Dermis blood vessel endothelial cell (primary cell): ENCODE data around the gene SDK2. TPM values are rescaled to one million over a fixed set of nuclear protein-coding genes. Genes with fewer than 3 reads are reported as not detected.

Experiments used
- DNase-seq: peaks from one replicate; pipeline ENCODE4 v3.0.0; 2010
- total RNA-seq: library from RNA; depleted of rRNA; stranded (reverse); fragments of >200 nt; gene quantifications from 2 replicates; pipeline ENCODE4 v1.2.3, GENCODE V29; 2014

The SDK2 gene
- total RNA-seq, 1 donor from 2014 or later: not detected

- DNase-seq: no peak
Observed at GRCh38 chr17:73605444-73605843, 38.8 kb downstream of the SDK2 start.

- no peak for DNase-seq
Observed at GRCh38 chr17:73604476-73604875, 39.8 kb downstream of the SDK2 start.

DNA sequence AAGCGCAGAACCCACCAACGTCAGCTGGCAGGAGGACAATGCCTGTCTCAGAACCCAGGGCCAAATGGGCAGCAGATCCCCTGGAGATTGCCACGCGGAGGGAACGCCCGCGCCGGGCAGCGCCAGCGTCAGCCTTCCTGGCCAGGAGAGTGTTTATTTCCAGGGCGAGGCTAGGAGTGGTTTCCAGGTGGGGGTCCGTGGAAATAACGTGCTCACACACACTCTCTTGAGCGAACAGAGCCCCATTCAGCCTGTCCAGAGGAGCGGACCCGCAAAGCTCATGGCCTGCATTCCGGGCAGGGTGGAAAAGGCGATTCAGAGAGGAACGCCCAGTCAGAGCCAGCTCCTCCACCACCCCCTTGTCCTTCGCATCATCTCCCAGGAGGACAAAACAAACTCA, 40.3 kb downstream of the SDK2 start:
- no peak for DNase-seq

- no peak for DNase-seq
Observed at GRCh38 chr17:73600103-73600871, 44.0 kb downstream of the SDK2 start.

DNA sequence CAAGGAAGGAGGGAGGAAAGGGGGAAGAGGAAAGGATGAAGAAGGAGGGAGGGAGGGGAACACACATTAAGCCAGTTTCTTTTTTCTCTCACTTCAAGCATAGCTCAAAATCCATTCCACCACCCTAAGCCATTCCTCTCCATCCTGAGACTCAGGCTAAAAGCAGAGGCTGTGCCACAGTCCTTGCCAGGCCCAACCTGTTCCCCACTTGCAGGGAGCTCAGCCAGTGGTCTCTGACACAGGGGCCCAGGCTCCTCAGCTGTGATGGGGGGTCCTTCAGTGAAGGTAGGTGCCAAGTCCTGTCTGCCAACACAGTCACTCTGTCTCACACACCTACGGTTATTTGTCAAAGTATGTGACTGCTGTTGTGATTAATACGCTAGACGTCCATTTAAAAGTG, 44.6 kb downstream of the SDK2 start:
- no peak for DNase-seq

GRCh38 chr17:73598212-73598611, 46.0 kb downstream of the SDK2 start:
- DNase-seq: no peak

DNA sequence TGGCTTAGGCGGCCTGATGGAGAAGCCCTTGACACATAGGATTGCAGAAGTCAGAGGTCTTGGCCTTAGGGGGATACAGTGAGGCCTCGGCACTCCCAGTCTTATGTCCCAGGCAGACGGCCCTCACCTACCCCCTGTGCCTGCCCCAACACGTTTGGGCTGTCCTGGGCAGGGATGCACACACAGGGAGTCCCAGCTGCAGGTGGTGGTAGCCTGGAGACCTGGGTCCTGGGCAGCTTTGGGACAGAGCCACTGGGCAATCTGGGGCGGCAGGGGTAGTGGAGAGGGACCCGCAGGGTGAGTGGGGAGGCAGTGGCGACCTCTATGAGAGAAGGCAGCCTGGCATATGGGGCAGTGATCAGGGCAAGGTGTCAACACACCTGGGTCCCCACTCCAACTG, 48.3 kb downstream of the SDK2 start:
- DNase-seq: no peak

DNA sequence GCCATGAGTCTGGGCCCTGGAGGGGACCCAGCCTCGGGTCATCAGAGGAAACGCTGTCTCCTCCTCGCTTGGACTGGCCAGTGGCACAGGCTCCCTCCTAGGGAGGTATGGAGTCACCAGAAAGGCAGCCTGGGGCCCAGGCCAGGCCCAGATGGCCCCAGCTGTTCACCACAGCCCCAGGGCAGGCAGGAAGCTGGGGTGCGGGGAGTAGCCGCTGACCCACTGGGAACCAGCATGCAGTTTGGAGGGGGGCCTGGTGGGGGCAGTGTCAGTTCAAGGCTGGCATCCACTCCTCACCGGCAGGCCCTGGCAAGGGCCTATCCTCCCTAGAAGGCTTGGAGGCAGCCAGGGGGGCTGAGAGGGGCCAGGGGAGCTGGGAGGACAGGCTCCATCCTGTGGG, 48.8 kb downstream of the SDK2 start:
- no peak for DNase-seq

- DNase-seq: no peak
Observed at GRCh38 chr17:73595068-73595467, 49.2 kb downstream of the SDK2 start.

DNA sequence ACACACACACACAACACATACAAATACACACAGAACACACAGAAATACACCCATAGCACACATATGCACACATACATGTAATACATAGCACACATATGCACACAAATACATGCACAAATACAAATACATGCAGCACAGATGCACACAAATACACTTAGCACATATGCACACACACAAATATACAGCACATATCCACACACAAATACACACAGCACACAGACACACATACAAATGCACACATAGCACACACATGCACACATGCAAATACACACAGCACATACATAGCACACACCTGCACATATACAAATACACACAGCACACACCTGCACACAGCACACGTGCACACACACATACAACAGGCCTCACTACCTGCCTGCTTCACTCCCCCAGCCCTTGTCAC, 49.6 kb downstream of the SDK2 start:
- DNase-seq: no peak

GRCh38 chr17:73594025-73594424, 50.2 kb downstream of the SDK2 start:
- no peak for DNase-seq

- DNase-seq: no peak
Observed at GRCh38 chr17:73593249-73593965, 50.8 kb downstream of the SDK2 start.

GRCh38 chr17:73592501-73592961, 51.7 kb downstream of the SDK2 start:
- no peak for DNase-seq

GRCh38 chr17:73592079-73592415, 52.2 kb downstream of the SDK2 start:
- no peak for DNase-seq

- DNase-seq: no peak
Observed at GRCh38 chr17:73591296-73592078, 52.8 kb downstream of the SDK2 start.

- no peak for DNase-seq
Observed at GRCh38 chr17:73589363-73589980, 54.8 kb downstream of the SDK2 start.

GRCh38 chr17:73588891-73589290, 55.4 kb downstream of the SDK2 start:
- no peak for DNase-seq

DNA sequence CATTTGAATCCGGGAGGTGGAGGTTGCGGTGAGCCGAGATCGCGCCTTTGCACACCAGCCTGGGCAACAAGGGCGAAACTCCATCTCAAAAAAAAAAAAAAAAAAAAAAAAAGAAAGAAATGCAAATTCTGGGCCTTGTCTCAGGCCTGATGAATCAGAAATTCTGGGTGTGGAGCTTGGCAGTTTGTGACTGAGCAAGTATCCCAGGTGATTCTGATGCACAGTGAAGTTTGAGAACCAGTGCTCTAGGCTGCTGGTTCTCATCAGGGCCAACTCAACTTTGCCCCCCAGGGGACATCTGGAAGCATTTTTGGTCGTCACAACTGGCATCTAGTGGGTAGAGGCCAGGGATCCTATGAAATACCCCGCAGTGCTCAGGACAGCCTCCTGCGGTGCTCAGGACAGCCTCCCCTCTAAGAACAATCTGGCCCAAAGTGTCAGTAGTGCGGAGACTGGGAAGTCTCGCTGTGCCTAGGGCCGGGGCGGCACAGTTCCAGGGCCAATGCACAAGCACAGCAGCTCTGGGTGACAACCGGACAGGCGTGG, 55.9 kb downstream of the SDK2 start:
- no peak for DNase-seq

DNA sequence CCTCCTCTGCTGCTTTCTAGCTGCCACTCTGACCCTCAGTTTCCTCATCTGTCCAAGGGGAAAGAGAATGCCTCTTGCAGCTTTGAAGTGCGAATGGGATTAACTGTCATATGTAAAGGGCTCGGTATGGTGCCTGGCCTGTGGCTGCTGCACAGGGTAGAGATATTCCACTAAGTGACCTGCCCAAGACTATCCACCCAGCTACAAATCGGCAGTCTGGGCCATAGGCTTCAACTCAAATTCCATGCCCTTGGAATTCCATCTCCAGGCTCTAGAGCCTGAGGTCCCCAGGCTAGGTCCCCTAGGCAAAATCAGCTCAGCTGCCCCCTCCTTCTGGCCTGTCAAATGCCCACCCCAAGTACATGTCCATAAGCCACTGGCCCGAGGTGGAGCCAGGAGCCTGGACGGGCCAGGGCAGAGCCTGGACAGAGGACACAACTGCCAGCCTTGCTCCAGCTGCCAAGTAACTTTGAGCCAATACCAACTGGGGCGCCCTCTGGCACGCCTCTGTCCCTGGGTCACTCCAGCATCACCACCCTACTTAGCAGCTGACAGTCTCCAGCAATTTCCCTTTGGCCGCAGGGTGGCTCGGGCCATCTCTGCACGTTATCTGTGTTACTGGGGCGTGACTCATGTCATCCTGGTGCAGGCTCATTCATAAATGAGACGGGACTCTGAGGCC, 57.2 kb downstream of the SDK2 start:
- no peak for DNase-seq

- DNase-seq: no peak
Observed at GRCh38 chr17:73586275-73586832, 57.9 kb downstream of the SDK2 start.

DNA sequence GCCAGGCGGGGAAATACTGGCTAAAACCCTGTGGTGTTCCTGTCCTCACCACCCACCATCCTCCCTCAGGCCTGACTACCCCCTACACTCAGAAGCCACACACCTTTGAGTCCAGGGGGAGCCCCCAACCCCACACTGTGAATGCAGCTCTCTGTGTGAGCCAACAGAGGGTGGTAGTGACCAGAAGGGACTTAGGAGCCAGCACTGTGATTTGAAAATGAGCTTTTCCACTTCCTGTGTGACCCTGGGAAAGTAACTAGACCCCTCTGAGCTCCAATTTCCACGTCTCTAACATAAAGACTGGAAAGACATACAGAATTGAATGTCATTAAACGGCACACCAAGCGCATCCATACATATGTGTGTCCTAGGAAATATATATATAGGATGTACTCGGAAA, 58.7 kb downstream of the SDK2 start:
- no peak for DNase-seq

DNA sequence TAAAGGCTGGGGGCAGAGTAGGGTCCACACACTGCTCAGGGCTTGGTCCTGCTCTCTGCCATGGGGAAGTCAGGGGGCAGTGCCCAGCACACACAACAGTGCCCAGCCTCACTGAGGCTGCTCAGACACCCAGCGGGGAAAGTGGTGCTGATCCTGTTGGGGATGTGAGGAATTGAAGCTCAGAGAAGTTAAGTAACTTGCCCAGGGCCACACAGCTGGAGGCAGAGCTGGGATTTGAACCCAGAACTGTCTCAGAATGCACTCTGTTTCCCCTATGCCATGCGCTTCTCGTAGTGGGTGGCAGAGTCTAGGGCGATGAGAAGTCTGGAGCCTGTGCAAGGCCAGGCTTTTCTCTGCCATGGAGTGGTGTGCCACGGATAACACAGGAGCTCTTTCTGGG, 59.3 kb downstream of the SDK2 start:
- DNase-seq: no peak
